HG03097 (cell line): ENCODE measurements around the gene PI4KA.

ENCODE experiments used
- ATAC-seq: cut with Tn5 transposase; IDR thresholded peaks from one replicate; pipeline ENCODE4 v1.9.1; 2021; ENCODE audit not compliant: unreplicated experiment, low FRiP score

The PI4KA gene

DNA sequence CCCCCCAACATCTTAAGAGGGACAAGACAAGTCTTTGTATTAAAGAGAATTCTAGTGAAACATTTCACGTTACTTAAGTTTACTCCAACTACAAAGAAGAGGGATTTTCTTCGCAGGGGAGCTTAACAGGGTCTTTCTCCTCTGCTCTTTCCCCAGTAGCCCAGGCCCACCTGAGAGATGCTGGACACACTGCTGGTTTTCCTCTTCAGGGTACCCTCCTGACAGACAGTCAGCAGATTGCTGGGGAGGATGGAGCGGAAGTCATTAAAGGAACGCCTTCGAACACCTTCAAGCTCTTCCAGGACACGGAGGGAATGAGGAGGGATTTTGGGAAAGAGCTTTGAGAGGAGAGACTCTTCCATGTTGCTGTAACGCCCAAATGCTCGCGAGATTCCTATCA is 39.1 kb downstream of the PI4KA start:
- no peak for ATAC-seq

DNA sequence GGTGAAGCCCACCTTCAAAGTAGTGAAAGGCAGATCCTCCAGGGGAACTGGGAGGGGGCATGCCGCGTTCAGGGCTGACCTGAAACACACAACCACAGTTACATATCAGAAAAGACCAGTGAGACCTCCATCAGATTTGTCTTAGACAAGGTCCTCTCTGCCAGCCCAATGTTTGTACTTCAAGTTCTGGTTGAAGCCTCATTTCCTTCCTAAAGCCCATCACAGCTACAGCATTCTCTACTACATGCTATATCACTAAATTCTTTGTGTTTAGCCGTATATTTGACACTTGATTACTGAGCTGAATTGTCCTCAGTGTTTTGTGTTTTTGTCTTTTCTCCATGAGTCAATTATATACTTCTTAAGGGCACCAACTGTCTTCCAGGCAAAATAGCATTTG is 40.1 kb downstream of the PI4KA start:
- no peak for ATAC-seq

DNA sequence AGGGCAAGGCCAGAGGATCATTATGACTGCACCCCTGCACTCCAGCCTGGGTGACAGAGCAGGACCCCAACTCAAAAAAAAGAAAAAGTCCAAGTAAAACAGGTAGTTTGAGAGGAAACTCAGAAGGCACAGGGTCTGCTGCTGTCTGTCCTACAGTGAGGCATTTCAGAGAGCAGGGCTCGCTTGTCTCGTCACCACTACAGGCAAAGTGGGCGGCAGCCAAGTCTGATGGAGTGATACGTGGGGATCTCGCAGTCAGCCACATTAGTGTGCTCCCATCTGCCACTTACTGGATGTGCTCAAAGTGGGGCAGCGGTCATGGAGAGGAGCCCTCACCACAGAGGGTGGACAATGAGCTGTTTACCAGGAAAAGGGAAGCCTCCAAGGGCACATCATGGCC is 42.1 kb downstream of the PI4KA start:
- no peak for ATAC-seq

DNA sequence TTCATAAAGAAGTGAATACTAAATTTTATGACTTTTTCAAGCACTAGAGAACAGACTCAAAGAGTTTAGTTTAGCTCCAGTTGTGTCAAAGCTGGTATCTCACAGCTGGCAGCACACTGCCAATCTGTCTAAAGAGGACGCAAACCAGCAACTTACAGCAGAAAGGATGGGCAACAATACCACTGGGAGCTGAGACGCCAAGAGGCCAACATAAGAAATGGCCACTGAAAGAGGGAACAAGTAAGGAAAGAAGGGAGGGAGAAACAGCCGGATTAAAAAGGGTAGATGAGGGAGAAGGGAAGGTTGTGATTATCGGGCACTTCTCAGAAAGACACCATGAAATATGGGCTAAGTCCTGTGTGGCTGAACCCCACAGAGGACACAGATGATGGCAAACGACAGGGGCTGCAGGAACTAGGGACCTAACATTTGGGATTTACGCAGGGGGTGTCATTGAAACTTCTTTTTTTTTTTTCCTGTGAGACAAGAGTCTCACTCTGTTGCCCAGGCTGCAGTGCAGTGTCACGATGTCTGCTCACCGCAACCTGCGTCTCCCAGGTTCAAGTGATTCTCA is 43.0 kb downstream of the PI4KA start:
- no peak for ATAC-seq

DNA sequence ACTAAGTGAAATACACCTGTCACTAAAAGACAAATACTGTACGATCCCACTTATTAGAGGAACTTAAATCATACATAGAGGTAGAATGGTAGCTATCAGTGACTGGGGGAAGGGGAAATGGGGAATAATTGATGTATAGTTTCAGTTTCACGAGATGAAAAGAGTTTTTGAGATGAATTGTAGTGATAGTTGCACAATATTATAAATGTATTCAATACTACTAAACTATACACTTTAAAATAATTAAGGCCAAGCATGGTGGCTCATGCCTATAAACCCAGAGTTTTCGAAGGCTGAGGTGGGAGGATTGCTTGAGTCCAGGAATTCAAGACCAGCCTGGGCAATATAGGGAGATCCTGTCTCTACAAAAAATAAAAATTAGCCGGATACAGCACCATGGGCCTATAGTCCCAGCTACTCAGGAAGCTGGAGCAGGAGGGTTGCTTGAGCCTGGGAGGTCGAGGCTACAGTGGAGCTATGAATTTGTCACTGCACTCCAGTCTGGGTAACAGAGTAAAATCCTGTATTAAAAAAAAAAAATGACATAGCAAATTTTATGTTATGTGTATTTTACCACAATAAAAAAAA is 44.3 kb downstream of the PI4KA start:
- no peak for ATAC-seq

DNA sequence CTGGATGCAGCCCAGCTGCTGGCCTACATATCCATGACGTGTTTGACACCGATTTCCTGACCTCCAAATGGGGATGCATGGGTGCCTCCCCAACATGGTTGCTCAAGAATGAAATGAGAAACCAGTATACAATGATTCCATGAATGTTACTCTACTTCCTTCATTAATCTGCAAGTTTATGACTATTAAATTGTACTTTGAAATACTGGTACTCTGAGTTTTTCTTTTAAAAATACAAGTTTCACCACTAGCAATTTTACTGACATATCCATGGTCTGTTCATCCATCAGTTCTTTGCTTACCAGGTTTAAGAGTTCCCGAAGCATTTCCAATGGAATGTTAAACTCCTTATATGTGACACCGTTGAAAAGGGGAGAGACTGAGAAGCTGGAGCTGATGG is 45.6 kb downstream of the PI4KA start:
- ATAC-seq, result no peak

DNA sequence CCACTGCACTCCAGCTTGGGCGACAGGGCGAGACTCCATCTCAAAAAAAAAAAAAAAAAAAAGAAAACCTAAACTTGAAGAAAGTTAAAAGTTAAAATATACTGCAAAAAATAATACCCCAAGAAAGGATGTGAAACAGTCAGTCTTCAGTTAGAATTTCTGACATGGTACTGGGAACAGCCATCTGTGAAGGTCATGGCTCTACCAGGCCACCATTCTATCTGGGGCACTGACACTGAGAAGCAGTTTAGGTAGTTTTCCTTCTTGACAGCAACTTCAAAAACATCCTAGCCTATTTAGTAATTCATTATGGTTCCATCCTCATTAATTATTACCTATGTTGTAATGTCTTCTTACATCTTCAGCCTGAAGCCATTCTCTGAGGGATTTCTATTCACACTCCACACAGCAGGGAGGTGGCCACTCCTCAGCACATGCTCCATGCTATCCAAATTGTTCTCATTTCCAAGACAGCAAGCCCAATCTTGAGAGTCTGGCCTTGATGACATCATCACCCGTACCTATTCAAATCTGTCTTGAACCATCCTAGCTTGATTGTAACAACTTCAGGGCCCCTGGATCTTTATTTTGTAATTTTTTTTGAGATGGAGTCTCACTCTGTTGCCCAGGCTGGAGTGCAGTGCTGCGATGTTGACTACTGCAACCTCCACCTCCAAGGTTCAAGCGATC is 46.5 kb downstream of the PI4KA start:
- ATAC-seq, result no peak

DNA sequence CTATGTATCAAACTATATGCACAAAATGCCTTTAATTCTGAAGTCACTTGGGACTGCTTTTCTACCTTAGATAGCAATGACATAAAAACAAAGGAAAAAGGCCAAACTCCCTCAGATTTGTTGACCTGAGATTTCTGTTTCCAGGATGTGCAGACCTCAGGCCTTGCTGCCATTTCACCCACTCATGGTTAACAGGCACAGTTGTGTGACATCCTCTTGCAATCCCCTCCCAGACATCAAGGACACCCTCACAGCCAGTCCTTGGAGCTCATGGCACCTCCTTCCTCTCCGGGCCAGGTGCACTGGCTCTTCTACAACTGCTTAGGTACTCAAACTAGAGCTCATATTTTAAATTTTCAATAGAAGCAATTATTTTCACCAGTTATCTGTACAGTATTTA is 47.4 kb downstream of the PI4KA start:
- ATAC-seq, result no peak

DNA sequence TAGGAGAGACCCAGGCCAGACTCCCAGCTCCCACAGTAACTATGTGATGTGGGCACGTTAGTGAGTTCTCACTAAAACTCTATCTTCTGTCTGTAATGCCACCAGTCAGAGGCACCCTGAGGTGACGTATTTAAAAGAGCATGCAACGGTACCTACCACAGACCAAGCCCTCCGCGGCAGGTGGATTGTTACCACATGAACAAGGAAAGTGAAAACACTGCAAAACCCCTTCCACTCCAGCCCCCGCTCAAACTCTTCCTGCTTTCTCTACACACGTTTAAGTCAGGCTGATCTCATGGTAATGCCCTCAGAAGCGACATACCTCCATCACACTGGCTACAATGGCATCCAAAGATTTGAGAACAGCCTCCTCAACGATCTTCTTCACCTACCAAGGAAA is 48.0 kb downstream of the PI4KA start:
- ATAC-seq, result no peak

DNA sequence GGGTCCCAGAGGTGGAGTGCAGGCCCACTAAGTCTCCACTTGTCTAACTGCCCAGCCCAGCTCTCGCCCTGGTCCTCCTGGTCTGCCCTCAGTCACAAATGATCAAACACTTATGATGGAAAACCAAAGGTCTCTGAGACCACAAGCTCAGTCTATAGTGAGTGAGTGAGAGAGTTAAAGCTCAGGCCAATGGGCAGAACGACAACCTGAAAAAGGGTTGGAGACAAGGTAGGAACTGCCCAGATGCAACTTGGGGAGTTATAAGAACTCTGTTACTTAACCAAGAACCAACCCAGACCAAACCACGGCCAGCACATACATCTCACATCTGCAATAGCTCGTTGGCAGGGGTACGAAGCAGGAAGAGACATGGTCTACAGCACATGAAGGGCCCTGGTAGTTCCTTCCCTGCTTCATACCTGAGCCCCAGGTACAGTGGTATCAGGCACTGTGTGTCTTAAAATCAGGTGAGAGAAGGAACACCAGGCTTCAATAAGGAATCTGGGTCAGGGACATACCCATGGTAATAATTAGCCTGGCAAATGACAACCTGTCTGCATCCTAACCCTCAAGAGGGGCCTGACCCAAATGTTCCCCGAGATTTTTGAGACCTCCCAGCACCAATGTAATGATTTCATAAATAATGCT is 48.9 kb downstream of the PI4KA start:
- no peak for ATAC-seq

DNA sequence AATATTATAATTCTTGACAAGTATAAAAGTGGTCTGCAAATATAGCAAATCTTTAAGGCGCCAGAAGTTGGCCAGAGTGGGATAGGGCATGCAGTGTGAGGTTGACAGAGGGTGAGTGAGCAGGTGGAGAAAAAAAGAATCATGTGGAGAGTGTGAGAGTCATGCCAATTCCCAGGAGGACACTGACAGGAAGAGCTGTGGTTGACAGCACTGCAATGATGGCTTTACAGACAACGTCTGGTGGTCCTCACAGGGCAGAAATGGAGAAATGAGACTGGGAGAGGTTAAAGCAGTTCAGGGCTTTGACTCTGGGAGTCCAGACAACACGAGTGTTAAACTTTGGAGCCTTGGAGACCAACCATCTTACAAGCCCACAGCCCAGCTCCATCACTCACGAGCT is 49.8 kb downstream of the PI4KA start:
- no peak for ATAC-seq

DNA sequence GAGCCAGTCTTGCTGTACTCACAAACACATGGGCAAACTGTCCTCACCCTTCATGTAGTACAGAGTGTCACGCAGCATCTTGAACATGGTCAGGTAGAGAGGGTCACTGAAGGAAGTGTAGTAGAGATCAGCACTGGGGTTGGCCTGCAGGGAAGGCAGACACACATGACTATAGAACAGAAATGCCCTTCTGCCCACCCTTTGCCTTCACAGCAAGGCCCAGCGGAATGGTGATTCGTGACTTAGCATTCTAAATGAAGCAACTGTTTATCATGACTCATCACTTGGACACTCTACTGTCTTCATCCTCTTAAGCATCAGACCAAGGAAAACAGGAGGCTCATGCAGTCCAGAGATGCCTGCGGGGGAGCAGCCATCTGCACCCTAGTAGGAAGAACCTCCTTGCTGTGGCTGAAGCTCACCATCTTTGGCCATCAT is 51.3 kb downstream of the PI4KA start:
- no peak for ATAC-seq

DNA sequence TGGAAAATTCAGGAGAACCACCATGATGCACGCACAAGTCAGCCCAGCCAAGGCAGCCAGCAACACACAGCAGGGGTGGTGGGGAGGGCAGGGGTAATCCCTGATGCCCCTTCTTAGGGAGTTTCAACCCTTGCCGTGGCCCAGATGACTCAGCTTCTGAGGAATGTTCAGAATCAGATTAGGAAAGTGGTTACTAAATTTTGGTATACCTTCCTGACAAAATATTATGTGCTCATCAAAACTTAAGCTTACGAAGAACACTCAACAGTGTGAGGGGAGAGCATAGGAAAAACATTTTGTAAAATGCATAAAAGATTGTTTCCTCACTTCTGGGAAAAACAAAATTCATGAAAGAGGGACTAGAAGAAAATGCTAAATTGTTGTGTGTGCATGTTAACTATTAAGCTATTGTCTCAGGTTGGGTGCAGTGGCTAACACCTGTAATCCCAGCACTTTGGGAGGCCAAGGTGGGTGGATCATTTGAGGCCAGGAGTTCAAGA is 52.6 kb downstream of the PI4KA start:
- ATAC-seq, result no peak

DNA sequence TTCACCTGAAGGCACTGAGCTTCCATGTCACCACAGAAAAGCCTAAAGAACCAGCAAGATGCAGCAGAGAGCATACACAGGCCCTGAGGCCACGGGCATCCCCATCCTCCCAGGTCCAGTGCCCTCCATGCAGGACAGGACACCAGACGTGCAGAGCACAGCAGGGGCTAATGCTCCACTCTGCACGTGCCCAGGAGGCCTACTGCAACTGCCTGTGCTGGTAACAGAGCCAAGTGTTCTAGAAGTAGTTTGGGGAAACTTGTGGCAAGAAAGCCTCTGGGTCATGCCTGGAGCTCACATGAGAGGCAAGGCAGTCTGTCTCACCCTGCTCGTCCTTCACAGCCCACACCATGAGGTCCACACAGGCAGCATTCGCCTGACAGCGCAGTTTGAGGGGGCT is 54.0 kb downstream of the PI4KA start:
- ATAC-seq, result no peak

DNA sequence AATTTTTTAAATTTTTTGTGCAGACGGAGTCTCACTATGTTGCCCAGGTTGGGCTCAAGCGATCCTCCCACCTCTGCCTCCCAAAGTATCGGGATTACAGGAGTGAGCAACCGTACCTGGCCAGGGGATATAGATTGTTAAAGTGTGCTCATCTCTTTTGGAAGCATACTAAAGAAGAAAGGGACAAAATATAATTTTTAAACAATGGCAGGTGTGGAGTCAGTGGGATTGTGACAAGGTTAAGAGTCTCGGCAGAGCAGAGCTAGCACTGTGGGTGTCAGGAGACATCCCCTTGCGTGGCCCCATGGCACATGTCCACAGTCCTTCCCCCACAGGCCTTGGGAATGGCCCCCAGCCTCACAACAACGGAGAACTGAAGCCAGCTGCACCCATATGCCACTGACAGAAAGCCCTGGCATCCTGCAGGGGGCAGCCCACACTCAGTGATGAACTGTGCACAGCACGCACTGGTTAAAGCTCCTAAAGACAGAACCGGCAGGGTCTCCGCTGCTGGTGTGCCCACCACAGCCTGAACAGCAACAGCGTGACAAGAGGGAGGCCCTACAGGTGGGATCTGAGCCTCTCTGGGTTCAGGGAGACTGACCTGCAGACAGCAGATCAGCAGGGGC is 54.8 kb downstream of the PI4KA start:
- no peak for ATAC-seq

DNA sequence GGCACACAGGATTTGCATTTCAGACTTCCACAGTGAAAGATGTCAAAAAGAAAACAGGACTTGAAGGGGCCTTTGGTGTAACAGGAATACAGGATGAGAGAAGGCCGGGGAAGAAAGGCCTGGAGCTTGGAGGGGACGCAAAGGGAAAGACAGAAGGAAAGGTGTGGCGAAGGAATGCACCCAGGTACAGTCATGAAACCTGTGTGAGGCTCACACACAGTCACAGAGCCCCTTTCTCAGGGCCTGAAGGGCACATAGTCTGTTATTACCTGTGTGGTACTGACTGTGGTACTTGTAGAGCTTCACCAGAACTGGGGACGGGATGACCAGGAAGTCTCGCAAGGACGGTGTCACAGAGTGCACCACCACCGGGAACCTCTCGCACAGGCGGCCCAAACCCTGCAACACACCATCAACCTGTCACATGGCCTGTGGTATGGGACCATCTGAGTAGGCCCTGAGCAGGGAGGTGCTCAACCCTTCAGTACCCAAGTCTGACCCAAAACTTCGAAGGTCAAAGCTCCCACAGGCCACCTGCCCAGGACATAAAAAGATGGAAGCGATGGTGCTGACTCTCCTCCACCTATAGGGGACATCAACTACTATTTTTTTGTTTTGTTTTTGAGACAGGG is 55.6 kb downstream of the PI4KA start:
- ATAC-seq, result no peak

DNA sequence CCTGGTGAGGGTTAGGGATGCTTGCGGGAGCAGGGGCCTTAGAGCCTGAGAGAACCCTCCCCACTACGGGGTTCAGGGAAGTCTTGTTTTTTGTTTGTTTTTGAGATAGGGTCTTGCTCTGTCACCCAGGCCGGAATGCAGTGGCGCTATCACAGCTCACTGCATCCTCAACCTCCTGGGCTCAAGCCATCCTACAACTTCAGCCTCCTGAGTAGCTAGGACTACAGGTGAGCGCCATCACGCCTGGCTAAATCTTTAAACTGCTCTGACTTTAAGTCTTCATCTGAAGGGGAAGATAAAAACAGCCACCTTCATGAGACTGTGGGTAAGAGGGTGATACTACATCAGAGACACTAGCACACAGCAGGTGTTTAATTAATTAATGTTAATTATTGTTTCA is 56.2 kb downstream of the PI4KA start:
- ATAC-seq, result no peak

DNA sequence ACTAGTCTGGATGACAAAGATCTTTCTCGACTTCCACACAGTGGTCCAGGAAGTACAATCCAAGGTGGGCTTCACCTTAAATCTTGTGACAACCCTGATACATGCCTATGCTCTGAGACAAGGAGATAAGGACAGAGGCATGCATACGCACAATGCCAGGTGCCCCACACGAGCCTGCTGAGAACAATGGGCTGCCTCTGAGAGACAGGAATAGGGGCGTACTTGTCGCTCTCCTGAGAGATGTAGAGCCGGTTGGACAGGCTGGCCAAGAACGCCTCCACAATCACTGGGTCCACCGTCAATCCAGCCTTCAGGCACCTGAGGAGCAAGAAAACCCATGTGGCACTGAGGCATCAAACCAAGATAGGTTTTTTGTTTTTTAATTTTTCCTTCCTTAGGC is 59.2 kb downstream of the PI4KA start:
- ATAC-seq, result no peak

DNA sequence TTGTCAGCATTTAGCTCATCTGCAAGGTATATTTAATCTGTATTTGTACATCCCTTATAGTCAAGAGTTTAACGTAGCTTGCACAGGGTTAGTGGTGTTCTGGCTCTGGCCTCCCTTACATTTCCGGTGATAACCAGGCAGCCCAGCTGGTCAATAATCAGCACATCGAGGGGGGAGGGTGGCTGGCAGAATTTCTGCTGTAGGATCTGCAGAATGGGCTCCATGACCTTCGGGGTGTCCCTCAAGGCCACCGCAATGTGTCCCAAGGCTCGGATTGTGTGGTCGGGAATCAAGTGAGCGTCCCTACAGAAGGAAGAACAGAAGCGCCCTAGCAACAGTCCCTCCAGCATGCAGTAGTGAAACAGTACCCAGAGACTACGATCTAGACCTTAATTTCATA is 59.6 kb downstream of the PI4KA start:
- ATAC-seq, result no peak

DNA sequence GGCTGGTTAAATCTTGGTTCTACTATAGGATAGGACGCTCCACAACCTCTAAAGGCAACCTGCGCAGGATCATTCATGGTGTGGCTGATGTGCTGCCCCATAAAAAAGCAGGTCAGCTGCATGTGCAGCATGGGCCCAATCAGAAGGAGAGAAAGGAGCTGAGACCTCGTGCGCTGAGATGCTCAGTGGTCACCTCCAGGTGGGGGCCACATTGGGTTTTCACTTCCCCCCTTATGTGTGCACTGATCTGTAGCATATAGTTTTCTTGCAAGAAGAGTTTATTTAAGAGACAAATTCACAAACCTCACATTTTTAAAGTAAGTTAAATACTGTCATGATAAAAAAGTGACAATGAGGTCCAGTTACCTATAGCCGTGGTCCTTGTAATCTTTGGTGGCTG is 60.4 kb downstream of the PI4KA start:
- ATAC-seq, result no peak

DNA sequence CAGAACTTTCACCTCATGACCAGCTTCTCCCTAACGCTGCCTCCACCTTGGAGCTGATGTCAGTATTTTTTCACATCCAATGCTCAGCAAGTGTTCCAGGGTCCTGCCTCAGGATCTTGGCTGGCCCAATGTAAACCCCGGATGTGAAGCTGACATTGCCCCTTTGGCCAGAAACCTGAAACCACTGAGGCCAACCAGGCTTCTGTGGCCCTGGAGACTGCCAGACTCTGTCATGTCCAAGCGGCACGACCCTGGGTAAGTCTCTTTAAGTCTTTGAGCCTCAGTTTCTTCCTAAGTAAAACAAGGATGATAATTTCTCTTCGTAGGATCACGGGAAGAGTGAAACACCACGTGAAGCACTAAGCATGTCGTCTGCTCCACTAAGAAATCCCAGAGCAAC is 61.9 kb downstream of the PI4KA start:
- ATAC-seq, result no peak
